ENCODE measurements around the gene VAV3.
"Not testable (repeated sequence)": the region's sequence is repeated elsewhere in the genome, so short reads cannot be mapped to it uniquely, and the experiment has no call there.

VAV3 gene

DNA sequence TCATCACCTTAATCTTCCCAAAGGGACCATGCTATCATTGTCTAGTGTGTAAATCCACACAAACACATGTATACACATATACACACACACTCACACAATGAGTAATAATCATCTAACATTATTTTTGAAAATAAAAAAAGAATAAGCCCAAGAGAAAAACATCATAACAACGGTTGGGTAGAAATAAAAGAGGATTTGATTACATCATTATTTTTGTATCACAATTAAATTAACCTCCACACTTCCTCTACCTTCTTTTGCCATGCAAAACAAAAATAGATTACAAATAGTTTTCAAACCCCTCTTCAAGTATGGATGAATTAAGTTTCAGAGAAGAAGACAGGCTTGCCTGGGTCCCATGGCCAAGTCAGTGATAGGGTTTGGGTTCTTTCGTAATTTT, 238.1 kb downstream of the VAV3 start:
- DNase-seq, result no peak

DNA sequence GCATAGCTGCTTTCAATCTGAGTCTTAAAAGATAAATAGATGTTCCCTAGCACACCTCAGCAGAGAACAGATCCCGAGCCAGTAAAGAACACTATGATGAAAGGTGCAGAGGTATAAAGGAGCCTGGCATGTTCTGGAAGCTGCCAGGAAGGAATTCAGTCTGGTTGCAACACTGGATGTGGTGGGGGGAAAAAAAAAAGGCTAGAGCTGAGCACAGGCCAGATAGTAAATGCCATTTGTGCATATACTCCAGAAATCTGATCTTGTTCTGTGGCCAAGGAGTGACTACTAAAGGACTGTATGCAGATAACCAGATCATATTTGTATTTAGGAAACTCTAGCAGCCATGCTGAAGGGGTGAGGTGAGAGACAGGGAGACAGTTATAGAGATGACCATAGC, 240.3 kb downstream of the VAV3 start:
- no peak for DNase-seq

DNA sequence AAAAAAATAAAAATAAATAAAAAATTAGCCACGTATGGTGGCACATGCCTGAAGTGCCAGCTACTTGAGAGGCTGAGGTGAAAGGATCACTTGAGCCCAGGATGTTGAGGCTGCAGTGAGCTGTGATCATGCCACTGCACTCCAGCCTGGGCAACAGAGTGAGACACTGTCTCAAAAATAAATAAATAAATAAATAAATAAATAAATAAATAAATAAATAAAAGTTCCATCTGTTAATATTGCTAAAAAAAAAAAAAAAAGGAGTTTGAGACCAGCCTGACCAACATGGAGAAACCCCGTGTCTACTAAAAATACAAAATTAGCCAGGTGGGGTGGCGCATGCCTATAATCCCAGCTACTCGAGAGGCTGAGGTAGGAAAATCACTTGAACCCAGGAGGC, 244.8 kb downstream of the VAV3 start:
- not testable (repeated sequence) for DNase-seq

- no peak for DNase-seq
Observed at GRCh38 chr1:107710005-107710404, 255.0 kb downstream of the VAV3 start.

DNA sequence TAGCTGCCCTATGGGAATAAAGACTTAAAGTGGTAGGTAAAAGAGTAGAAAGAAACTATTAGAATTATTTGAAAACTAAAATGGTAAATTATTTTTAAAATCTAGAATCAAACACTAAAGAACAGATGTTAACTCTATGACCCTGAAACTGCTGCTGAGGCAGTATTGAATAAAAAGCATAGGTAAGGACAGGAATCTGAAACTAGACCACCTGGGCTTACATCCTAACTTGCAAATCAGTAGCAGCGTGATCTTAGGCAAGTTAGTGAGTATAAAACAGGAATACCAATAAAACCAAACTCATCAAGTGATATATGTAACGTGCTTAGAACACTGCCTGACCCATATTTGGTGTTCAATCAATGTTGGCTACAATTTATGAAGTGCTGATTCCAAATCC, 257.9 kb downstream of the VAV3 start:
- no peak for DNase-seq

GRCh38 chr1:107706182-107706581, 258.8 kb downstream of the VAV3 start:
- no peak for DNase-seq

DNA sequence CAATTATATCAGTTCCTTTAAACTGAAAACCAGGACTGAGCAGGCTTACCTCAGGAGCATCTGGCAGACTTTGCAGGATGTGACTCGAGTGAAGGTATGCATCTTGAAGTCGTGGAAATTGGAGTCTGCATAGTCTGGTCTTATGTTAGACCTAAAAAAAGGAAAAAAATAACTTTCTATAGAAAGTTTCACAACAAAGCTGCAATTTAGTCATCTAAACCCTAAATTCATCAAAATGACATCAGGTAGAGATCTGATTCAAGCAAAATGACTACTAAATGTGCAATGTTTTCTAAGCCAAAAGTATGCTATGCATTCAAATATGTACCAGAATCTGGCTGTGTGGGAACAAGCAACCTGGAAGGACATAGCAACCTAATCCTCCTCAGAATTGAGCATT, 260.1 kb downstream of the VAV3 start:
- no peak for DNase-seq

- DNase-seq, result no peak
Observed at GRCh38 chr1:107702946-107703571, 261.9 kb downstream of the VAV3 start.

- DNase-seq, result not testable (repeated sequence)
Observed at GRCh38 chr1:107700651-107701050, 264.3 kb downstream of the VAV3 start.

- no peak for DNase-seq
Observed at GRCh38 chr1:107698161-107698560, 266.8 kb downstream of the VAV3 start.

DNA sequence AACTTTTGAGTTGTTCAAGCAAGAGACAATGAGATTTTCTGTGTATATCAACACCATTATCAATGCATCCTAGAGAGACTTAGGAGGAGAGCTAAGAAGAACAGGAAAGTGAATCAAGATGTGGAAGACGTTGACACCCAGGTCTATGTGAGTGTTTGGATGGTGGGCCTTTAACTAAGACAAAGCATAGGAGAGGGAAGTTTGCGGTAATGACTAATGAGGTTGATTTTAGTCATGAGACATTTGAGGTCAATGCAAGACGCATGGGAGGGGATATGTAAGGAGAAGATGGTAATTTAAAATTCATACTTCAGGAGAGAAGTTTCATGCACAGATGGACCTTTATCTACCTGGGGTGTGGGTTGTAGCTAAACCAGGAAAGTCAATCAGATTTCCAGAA, 269.6 kb downstream of the VAV3 start:
- DNase-seq, result no peak

GRCh38 chr1:107692580-107693345, 272.2 kb downstream of the VAV3 start:
- DNase-seq, result no peak

- no peak for DNase-seq
Observed at GRCh38 chr1:107691540-107691939, 273.4 kb downstream of the VAV3 start.

DNA sequence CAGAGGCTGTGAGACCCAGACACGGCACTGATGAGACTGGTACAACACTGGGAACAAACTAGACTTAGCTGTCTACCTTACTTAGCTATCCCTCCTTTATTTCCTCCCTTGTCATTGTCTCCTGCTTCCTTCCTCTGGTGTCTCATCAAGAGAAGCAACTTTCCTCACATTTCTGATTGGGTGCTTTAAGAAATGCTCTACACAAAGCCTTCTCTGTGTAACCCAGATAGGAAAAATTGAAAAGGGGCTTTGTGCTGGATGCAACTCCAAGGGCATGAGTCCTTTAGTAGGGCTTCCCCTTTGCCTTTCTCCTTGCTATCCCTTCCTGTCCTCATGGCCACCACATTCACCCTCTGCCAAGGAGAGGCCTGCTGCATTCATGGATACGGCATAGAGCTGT, 274.5 kb downstream of the VAV3 start:
- no peak for DNase-seq

- no peak for DNase-seq
Observed at GRCh38 chr1:107689733-107690132, 275.2 kb downstream of the VAV3 start.

DNA sequence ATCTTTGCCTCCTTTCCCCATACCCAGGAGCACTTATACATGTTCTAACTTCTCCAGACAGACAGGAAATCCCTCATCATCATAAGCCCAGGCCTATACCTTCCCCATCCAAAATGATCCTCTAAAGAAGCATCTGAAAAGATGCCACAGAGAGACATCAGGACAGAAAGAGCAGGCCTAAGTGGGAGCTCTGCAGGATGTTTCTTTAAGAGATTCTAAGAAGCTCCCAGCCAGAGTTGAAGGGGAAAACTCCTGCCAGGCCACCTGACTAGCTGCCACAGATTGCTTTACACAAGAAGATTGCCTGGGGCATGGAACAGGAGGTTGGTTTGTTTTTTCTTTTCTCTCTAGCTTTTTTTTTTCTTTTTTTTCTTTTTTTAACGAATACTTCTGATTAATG, 275.8 kb downstream of the VAV3 start:
- no peak for DNase-seq

DNA sequence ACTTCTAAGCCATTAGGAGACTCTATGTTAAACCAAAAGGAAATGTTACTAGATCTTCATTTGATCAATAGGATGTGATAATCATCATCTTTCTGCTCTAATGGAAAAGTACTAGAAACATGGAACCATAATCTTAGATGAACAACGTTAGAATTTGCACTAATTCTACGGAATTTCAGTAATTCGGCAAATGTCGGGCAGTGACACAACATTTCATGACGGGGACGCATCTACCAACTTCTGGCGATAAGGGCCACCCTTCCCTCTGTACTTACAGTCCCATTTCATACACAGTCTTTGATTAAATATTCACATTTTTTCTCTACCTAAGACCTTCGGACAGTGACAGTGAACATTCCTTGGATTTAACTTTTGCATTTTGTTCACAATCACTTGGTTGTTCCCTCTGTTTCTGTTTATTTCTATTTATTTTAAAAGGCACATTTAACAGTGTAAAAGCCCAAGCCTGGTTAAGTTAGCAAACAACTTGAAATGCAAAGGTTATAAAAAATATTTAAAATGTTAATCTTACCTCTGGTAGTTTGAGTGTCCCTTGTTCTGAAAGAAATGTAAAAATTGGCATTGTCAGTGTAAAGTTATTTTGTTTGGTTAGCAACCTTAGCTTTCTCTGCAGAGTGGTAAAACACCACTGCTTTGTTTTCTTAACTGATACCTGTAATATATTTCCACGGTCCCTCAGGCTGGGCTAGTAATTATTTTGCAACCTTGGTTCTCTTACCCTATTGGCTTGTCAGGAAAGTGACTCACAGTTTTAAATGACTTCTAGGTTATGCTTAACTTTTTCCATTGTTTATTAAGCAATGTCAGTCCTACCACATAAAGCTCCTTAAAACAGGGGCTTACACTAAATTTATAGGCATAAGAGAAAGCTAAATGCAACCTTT, 276.9 kb downstream of the VAV3 start:
- DNase-seq, result no peak

- DNase-seq, result no peak
Observed at GRCh38 chr1:107683683-107684082, 281.3 kb downstream of the VAV3 start.

DNA sequence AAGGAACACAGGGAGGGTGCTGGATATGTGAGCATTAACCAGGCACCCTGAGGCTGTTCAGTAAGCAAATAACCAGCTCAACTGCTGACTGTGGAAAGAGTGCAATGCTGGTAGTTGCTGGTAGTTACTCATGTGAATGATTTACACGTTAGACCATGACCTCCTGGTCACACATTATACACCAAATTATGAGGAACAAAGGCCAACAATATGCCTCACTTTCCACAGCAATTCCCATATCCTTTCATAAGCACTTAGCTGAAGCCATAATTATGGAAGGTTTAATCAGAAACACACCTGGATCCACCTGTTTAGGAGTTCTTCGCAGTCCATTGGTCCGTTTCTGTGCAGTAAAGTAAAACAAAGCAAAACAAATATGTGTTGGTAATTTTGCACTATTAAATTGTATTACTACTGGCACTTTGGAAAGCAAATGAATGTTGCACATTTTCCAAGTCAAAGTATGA, 281.8 kb downstream of the VAV3 start:
- DNase-seq, result no peak

DNA sequence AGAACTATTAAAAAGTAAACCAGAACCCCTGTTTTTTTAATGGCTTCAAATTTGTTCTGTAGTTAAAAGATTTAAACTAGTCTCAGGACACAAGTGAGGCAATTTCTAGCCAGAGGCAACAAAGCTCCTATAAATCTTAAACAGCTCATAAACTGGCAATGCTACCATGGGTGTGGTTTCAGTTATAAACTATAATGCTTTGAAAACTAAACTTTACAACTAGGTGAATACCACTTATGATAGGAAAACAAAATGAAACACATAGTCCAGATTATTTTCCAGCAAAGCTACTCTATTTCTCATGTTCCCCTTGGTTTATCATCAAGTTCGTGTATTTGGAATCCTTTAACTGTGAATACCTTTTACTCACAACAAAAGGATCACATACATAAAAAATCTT, 282.5 kb downstream of the VAV3 start:
- DNase-seq, result no peak

DNA sequence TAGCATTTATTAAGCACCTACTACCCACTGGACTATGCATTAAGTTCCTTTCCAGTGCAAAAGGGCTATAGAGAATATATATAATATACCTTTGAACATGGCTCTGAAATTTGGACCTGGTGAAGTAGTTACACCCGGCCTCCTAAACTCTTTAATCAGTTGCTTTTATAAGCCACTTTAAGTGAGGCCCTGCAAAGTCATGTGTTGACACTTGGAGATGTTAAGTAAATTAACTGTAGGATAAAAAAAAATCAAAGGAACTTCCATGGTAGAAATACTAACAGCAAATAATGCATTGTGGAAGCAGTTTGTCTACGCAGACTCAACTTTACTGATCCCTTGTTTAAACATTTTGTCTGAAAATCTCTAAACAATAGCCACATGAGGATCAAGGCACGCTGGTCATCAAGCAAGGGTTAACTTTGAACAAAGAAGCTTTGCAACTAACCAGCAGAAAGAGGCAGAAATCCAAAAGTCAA, 283.9 kb downstream of the VAV3 start:
- no peak for DNase-seq

GRCh38 chr1:107680579-107680985, 284.4 kb downstream of the VAV3 start:
- DNase-seq, result no peak

DNA sequence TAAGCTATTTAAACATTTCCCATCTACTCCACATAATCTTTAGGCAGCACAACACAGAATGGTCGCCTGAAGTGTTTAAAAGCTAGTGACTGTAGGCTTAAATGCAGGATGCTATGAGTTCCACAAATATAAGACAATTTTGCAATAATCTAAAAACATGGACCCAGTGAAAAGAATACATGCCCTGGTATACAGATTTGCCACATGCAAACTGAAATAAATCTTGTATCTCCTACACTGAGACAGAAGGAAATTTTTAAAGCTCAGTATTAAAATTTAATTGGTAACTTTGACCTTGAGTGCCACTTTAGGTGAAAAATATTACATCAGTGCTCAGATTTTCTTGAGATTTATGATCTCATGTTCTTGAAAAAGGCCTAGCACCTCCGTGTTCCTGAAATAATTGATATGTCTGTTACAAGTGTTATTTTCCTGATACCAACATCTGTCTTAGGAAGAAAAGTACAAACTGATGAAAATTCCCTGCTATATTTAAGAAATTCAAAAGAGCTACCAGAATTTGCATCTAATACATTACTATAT, 285.5 kb downstream of the VAV3 start:
- DNase-seq, result no peak

Measured in T-helper 2 cell (primary cell).